ENCODE results near the gene ARPP21.
"Not testable (repeated sequence)": the region's sequence is repeated elsewhere in the genome, so short reads cannot be mapped to it uniquely, and the experiment has no call there.

ARPP21 gene

GRCh38 chr3:35782355-35782754 lies 143.0 kb downstream of the ARPP21 start:
- DNase-seq = no peak

GRCh38 chr3:35784169-35784568 lies 144.8 kb downstream of the ARPP21 start:
- no peak for DNase-seq

GRCh38 chr3:35785234-35785888 lies 146.0 kb downstream of the ARPP21 start:
- no peak for DNase-seq

GRCh38 chr3:35787936-35788335 lies 148.6 kb downstream of the ARPP21 start:
- no peak for DNase-seq

- DNase-seq = no peak
Observed at GRCh38 chr3:35789042-35789831, 149.9 kb downstream of the ARPP21 start.

GRCh38 chr3:35790764-35791163 lies 151.4 kb downstream of the ARPP21 start:
- no peak for DNase-seq

- no peak for DNase-seq
Observed at GRCh38 chr3:35793667-35794066, 154.3 kb downstream of the ARPP21 start.

- DNase-seq = no peak
Observed at GRCh38 chr3:35800960-35801459, 161.7 kb downstream of the ARPP21 start.

- no peak for DNase-seq
Observed at GRCh38 chr3:35814531-35814930, 175.2 kb downstream of the ARPP21 start.

- not testable (repeated sequence) for DNase-seq
Observed at GRCh38 chr3:35815796-35816195, 176.5 kb downstream of the ARPP21 start.

GRCh38 chr3:35817216-35817615 lies 177.9 kb downstream of the ARPP21 start:
- DNase-seq = no peak

- DNase-seq = no peak
Observed at GRCh38 chr3:35832140-35832571, 192.8 kb downstream of the ARPP21 start.
